Measurements from ENCODE around the gene ZNF529.
"Not testable (repeated sequence)": the region's sequence is repeated elsewhere in the genome, so short reads cannot be mapped to it uniquely, and the experiment has no call there.

ZNF529 gene

DNA sequence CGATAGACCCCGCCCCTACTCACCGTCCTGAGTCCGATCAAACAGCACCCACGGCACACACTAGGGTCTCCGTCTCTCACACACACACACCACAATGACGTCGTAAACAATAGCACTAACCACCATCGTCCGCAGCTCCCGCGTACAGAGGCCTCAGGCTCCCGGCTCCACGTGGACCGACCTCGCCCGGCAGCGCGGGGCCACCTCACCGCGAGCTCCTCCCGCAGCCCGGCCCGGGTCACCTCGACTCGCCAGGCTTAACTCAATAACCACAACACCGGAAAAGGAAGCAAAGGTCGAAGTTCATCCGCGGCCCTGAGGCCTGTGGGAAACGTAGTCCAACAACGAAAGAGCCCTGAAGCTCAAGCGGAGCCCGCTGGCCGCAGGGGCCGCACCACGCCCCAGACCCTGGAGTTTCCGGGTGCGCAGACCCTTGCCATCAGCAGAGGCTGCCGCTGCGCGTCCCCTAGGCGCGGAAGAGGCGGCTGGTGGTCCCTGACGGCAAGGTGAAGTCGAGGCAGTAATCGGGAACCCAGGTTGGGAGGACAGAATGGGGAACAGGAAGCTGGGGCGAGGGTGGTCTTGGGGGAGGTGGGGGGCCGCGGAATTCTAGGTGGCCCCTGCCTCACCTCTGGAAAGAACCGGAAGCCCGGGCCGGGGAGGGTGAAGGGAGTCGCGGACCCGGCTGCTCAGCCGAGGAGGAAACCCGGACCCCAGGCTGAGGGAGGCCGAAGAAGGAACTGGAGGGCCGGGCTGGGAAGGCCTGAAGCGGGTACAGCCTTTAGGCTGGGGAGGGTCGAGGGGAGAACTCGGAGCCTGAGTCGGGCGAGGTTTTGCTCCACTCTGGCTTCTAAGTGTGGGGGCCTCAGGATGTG, at the start of gene ZNF529:
Gene ZNF529, minus strand, starts transcription at position 273 of the 875 bp plus-strand sequence. CDS start 946 bp downstream, outside the sequence.
- peak; percentile 78 for DNase-seq

DNA sequence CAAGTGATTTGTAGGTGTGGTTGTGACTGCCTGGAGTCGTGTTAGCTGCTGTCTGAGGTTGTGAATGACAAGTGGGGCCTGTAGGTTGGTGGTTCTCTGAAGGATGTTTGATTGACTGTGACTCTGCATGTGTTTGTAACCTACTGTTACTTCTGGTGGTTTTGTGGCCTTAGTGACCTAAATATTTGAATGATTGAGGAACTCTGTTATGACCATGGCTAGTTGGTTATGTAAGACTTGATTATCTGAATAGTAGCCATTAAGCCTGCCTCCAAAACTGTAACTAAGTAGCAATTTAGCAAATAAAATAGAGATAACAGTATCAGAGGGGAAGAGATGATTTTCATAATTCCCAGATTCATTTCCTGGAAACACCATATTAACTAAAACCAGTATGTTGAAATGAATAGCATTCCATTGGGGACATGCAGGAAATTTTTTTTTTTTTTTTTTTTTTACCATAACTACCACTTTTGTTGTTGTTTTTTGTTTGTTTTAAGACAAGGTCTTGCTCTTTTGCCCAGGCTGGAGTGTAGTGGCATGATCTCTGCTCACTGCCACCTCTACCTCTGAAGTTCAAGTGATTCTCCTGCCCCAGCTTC, 32.9 kb upstream of the ZNF529 start:
- DNase-seq, result no peak

DNA sequence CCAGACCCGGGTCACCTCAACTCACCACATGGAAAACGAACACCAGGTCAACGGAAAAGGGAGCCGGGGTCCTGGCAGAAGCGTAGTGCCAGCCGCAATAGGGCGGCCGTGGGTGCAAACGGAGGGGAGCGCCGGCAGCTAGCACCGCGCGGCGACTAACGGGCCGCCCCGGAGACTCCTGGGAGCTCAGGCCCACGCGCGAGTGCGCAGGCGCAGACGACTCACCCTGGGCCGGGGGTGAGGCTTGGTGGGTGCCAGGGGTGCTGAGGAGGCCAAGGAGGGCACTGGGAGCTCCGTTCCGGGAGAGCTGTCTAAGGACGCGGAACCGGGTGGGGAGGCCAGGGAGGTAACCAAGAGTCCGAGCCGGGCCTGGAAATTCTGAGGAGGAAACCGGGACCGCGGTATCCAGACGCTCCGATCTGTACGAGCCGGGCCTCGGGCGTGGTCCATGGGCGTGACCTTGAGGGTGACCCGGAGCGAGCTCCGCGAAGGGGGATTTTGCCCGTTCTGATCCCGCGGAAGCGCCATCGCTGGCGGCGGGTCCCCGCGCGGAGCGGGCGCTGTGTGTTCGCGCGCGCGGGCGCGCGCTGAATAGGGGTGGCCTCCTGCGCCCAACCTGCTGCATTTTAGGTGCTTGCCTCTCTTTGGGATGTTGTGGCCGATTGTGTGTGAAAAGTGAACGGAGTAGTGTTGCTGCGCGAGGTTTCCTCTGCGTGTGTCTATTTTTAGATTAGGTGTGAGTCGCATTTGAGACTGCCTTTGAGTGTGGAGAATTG, 32.2 kb upstream of the ZNF529 start, which contains the start of gene ZNF382:
Gene ZNF382, plus strand, starts transcription at position 213 of the 776 bp plus-strand sequence. CDS start 4,602 bp downstream, outside the sequence.
- peak; percentile 88 for DNase-seq

DNA sequence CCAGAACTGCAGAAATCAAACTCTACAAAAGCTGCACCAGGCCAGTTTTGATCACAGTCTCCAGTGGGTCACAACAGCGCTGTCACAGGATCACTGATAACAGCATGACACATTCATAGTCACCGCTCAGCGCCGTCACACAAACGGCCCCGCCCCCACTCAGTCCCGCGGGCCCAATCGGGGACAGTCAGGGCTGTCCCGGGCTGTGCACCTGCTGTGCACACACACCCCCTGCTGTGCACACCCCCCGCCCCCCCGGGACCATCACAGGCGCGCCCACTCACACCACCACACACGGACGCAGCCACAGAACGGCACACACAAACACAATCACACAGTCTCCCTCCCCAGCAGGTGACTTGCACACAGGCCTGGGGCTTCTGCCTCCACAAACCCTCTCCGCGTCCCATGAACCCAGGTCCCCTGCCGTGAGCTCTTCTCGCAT, 31.6 kb upstream of the ZNF529 start:
- peak; percentile 90 for DNase-seq

DNA sequence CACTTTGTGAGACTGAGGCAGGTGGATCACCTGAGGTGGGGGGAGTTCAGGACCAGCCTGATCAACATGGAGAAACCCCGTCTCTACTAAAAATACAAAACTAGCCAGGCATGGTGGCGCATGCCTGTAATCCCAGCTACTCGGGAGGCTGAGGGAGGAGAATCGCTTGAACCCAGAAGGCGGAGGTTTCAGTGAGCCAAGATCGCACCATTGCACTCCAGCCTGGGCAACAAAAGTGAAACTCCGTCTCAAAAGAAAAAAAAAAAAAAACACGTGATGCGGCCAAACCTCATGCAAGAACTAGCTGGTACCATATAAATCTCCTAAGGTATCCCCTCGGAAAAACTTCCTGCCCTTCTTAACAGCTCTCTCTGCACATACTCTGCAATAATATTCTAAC, 29.6 kb upstream of the ZNF529 start:
- DNase-seq, result not testable (repeated sequence)

DNA sequence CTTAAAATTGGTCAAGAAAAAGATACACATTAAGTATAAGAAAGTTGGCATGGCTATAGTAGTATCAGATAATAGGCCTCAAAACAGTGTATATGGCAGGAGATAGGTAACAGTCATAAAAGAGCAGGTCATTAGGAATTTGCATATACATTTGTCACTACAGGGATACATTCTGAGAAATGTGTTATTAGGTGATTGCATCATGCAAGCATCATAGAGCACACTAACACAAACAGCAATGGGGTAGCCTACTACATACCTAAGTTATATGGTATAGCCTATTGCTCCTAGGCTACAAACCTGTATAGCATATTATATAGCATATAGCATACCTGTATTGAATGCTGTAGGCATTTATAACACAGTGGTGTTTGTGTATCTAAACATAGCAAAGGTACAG, 6.2 kb upstream of the ZNF529 start:
- no peak for DNase-seq

DNA sequence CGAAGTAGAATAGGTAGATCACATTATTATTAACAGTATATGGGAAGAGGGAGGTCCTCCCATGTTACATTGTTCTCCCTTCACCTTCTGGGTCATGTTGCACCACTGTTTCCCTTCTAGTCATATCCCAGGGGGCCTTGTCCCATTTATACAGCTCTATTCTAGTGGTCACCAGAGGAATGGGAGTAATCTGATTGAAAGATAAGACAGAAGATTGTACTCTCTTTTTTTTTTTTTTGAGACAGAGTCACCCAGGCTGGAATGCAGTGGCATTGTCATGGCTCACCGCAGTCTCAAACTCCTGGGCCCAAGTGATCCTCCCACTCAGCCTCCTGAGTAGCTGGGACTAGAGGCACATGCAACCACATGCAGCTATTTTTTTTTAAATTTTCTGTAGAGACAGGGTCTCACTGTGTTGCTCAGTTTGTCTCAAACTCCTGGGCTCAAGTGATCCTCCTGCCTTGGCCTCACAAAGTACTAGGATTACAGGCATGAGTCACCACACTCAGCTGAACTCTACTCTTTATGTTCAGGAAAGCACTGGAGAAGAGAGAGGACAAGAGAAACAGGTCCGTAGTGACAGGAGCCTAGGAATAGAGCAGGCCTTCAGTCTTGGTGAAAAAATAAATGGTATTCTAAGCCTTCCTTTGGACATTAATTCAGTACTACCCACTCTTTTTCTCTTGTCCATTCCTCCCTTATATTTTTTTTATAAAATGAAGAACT, 4.3 kb upstream of the ZNF529 start:
- DNase-seq, result no peak

DNA sequence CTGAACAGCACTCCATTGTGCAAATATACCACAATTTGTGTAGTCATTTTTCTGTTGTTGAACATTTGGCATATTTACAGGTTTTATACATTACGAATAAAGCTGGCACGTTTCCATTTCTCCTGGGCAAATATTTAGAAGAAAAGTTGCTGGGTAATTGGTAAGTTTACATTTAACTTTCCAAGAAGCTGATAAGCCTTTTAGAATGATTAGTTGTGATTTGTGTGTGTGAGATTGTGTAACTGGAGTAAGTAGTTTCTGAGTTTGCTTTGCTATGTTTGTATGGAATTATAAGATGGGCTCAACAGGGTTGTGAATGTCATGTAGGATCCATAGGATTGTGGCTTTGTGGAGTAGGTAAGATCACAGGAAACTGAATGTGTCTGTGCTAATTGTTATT, 1.6 kb upstream of the ZNF529 start:
- DNase-seq, result no peak

DNA sequence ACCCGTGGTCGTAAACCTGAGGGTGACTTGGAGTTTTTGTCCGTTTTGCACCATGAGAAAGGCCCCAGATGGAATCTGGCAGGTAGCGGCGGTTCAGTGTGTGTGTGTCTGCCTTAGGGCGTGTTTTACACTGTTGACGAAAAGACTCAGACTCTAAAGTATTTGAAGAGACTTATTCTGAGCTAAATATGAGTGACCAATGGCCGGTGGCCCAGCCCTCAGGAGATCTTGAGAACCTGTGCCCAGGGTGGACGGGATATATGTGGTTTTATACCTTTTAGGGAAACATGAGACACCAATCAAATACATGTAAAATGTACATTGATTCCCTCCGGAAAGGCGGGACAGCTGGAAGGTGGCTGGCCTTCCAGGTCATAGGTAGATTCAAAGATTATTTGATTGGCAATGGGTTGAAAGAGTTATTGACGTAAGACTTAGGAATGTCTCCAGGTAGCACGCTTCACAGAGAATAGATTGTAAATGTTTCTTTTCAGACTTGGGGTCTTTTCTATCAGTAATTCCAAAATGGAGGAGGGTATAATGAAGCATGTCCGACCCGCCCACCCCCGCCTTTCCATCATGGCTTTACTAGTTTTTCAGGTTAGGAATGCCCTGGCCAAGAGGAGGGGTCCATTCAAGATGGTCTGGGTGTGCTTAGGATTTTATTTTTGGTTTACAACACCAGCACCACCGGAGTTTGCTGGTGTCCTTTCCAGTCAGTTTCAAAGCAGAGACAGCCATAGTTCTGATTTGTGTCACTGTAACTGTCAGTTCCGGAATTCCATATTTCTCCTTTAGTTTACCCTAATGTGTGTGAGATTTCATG, 1.0 kb upstream of the ZNF529 start:
- DNase-seq, result no peak

DNA sequence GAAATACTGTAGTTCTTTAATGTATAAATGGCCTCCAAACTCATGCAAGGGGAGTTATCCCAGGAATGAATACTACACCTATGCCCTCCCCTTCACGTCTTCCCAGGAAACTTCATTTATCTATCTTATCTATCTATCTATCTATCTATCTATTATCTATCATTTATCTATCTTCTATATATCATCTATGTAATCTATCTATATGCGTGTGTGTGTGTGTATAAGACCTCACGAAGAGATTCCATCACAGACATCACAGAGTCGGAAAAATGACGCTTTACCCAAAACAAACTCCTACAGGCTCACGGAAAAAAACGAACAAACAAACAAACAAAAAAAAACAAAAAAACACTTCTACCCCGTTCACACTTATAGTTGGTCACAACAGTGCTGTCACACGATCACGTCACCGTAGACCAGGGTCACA, 486 bp downstream of the ZNF529 start:
- no peak for DNase-seq

DNA sequence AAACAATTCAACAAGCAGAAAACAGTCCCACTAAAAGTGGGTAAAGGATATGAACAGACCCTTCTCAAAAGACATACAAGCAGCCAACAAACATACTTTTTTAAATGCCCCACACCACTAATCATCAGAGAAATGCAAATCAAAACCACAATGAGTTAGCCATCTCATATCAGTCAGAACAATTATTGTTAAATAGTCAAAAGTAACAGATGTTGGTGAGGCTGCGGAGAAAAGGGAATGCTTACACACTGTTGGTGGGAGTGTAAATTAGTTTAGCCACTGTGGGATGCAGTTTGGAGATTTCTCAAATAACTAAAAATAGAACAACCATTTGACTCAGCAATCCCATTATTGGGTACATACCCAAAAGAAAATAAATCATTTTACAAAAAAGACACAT, 8.7 kb downstream of the ZNF529 start:
- no peak for DNase-seq

DNA sequence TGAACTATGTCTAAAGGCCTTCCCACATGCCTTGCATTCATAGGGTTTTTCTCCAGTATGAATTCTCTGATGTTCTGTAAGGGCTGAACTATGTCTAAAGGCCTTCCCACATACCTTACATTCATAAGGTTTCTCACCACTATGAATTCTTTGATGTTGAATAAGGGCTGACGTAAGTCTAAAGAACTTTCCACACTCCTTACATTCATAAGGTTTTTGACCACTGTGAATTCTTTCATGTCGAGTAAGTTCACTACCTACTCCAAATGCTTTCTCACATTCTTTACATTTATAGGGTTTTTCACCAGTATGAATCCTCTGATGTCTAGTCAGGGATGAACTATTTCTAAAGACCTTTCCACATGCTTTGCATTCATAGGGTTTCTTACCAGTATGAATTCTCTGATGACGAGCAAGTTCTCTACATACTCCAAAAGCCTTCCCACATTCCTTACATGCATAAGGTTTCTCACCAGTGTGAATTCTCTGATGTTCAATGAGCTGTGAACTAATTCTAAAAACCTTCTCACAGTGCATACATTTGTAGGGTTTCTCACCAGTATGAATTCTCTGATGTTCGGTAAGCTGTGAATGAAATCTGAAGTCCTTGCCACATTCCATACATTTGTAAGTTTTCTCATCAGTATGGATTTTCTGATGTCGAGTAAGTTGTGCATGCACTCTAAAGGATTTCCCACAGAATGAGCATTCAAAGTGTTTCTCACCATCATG, 25.9 kb downstream of the ZNF529 start:
- DNase-seq, result no peak

DNA sequence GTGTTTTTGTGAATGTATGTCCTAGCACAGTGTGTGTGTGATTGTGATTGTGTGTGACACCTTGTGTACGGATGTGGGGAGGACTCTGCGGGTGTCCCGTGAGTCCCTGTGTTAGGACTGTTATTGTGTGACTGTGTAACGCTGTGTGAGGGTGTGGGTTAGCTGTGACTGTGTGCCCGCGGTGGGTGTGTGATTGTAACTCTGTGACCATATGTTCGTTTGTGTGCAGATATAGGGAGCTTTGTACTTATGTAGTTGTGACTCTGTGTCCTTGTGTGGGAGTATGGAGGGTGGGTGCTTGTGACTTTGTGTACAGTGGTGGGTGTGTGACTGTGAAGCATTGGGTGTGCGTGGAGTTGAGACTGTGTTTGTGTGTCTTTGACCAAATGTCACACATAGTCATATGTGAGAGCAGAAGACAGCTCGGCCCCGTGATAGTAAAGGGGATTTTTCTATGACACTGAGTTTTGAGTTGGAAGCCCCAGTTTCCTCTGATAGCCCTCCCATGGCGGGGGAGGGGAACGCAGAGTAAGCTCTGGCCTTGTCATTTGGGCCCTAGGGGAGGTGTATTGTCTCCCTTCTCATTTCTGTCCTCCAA, 44.1 kb downstream of the ZNF529 start:
- DNase-seq, result no peak

DNA sequence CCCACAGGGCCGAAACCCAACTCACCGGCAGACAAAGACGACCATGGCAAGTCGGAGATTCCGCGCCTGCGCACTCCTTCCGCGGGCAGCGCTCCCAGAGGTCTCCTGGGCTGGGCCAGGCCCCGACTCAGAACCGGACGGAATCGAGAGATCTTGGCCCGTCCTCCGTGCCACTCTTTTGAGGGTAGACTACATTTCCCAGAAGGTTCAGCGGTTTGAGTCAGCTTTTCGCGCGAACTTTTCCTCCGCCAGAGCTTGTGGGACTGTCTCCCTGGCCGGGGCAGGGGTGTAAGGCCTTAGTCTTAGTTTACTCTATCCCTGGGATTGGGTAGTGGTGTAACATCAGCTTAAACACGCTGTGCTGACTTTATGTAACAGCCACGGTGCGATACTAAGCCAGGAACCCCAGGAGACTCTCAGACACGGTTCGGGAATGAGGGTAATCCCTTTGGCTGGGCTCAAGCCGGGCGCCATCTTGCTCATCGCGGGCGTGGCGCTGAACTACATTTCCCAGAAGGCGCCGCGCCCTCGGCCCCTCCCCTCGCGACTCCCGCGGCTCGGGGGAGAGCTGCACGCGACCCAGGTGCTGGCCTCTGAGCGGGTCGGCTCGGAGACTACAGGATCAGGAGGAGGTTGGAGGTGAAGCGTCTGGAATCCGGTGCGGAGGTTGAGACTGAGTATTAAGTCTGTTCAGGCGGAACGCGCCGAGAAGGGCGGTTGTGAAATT, 44.7 kb downstream of the ZNF529 start, which contains the start of gene ZNF260:
Gene ZNF260, minus strand, starts transcription at position 78 of the 727 bp plus-strand sequence. CDS start 13,033 bp downstream, outside the sequence.
- peak; percentile 94 for DNase-seq

DNA sequence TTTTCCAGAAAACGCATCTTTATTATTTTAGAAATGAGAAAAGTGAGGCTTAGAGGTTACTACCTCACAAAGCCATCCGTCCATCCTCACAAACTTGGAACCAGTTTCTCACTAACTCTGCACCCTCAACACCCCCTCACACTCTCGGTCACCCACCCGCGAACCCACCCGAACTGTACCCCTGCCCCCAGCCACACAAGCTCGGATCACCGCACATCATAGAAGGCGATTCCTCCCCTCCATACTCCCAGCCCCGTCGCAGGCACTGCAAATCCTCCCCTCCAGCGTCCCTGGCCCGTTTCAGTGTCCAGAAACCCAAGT, 45.3 kb downstream of the ZNF529 start:
- no peak for DNase-seq

DNA sequence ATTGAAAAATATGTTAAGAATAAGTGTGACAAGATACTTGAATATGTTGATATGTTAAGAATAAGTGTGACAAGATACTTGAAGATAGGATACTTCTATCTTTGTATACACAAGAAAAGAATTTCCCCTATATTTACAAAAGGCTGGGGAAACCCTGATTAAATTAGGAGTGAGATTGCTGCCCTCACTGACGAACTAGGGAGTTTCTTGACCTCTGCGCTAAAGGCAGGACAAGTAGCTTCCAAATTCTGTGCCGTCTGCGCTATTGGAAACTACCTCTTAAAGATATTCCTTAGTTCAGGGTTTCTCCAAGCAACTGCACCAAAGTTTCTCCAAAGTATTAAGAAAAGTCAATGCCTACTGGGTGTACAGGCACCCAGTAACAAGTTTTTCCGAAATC, 45.8 kb downstream of the ZNF529 start:
- DNase-seq, result no peak

DNA sequence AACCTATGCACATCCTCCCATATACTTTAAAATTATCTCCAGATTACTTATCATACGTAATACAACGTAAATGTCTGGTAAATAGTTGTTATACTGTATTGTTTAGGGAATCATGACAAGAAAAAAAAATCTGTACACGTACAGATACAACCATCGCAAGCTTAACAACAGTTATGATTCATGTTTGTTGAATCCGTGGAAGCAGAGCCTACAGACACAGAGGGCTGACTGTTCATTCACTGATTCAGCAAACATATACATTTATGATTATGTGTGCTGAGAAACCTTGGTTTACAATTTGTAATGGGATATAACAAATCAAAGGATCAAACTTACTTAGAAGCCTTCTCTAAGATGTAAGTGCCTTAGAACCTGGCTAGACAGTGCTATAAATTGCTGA, 46.5 kb downstream of the ZNF529 start:
- DNase-seq, result no peak

DNA sequence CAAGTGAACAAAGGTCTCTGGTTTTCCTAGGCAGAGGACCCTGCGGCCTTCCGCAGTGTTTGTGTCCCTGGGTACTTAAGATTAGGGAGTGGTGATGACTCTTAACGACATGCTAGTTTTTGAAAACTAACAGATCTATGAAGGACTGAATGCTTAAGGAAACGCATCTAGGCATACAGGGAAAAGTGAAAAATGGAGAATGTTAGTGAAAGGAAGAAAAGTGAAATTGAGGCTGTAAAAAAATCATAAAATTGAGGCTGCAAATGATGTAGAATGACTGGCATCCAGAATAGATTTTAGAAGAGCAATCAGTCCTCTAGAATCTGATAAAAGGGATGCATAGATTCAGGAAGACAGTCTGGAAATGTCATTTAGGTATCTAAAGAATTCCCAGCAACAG, 48.5 kb downstream of the ZNF529 start:
- no peak for DNase-seq

DNA sequence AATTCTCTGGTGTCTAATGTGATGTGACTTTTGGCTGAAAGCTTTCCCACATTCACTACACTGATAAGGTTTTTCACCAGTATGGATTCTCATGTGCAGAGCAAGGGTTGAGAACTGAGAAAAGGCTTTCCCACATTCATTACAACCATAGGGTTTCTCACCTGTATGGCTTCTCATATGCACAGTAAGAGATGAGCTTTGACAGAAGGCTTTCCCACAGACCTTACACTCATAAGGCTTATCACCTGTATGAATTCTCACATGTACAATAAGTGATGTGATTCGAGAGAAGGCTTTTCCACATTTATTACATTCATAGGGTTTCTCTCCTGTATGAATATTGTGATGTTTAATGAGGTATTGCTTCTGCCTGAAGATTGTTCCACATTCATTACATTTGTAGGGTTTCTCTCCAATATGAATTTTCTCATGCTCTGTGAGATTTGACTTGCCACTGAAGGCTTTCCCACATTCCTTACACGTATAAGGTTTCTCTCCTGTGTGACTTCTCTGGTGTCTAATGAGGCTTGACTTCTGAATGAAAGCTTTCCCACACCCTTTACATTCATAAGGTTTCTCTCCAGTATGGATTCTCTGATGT, 59.0 kb downstream of the ZNF529 start:
- no peak for DNase-seq
